ENCODE data around the gene NRIP3. TPM values are rescaled to one million over a fixed set of nuclear protein-coding genes. Genes with fewer than 3 reads are reported as not detected.

The NRIP3 gene
- total and polyA plus RNA-seq, 4 donors, result under 0.01 to 1.0 (median 0.07) TPM; not detected in 1

DNA sequence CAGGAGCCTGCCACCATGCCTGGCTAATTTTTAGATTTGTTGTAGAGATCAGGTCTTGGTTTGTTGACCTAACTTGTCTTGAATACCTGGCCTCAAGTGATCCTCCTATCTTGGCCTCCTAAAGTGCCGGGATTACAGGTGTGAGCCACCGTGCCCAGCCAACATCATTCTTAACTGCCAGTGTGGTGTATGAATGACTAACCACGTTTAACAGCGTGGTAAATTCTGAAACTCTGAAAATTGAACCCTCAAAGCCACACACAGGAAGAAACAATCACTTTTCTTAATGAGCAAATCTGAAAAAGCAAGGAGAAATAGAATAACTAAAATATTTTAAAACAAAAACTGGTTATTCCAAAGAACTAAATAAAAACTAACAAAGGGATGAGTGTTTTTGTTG, 46.9 kb downstream of the NRIP3 start:
- TF ChIP-seq RXRA (IDR thresholded peaks at IDR 0.05) (no peak), JUND (IDR thresholded peaks at IDR 0.05) (no peak), RAD21 (IDR thresholded peaks at IDR 0.05) (no peak), SP1 (IDR thresholded peaks at IDR 0.05) (no peak)
- TF ChIP-seq, protein P1, sequence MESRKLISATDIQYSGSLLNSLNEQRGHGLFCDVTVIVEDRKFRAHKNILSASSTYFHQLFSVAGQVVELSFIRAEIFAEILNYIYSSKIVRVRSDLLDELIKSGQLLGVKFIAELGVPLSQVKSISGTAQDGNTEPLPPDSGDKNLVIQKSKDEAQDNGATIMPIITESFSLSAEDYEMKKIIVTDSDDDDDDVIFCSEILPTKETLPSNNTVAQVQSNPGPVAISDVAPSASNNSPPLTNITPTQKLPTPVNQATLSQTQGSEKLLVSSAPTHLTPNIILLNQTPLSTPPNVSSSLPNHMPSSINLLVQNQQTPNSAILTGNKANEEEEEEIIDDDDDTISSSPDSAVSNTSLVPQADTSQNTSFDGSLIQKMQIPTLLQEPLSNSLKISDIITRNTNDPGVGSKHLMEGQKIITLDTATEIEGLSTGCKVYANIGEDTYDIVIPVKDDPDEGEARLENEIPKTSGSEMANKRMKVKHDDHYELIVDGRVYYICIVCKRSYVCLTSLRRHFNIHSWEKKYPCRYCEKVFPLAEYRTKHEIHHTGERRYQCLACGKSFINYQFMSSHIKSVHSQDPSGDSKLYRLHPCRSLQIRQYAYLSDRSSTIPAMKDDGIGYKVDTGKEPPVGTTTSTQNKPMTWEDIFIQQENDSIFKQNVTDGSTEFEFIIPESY (IDR thresholded peaks at IDR 0.05), result no peak
- H3K27me3 ChIP-seq (ENCODE audit: control insufficient read depth in 4 of 4, insufficient read depth in 4 of 4, low read length in 3 of 4), result no peaks in the 10 kb centered on the region
- H3K27ac ChIP-seq (ENCODE audit: low read depth in 1 of 2, low read length in 2 of 2), result no peak overlapping the region
- WGBS, result 90% methylated on average over 4 of the region's 4 CpGs
- peaks cover 4 to 33% (median 19%) of the 10 kb centered on the region in 4 donors for H3K36me3 ChIP-seq (ENCODE audit: control insufficient read depth in 4 of 4, insufficient read depth in 3 of 4, low read depth in 1 of 4, low read length in 3 of 4)
- H3K9ac ChIP-seq (ENCODE audit: low read depth in 1 of 2, low read length in 2 of 2), result no peak overlapping the region
- H3K9me3 ChIP-seq (ENCODE audit: control insufficient read depth in 4 of 4, low read length in 3 of 4), result no peaks in the 10 kb centered on the region
- H3K4me1 ChIP-seq (ENCODE audit: control insufficient read depth in 4 of 4, insufficient read depth in 4 of 4, low read length in 3 of 4), result peaks cover 1 to 8% (median 6%) of the 10 kb centered on the region in 4 donors
- DNase-seq (ENCODE audit: low spot score), result no peak
- no peak overlapping the region for H3K4me3 ChIP-seq (ENCODE audit: low read depth in 1 of 3, low read length in 3 of 3)

DNA sequence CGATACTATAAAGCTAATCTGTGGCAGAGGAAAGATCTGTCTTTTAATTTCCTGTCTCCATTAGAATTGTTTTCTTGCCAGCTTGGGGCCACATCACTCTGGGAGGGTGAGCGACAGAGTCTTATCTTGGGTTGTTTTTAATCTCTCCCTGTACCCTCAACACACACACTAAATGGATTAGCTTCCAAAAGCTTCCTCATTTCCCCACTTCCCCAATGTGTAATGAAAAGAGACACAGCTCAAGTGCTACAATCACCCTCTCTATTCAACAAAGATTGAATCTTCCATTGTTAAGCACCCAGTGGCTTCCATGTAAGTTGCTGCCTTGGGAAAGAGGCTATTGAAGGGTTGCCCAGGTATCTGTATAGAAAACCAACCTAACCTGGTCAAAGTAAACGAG, 54.9 kb downstream of the NRIP3 start:
- H3K9ac ChIP-seq (ENCODE audit: low read depth in 1 of 2, low read length in 2 of 2), result no peak overlapping the region
- DNase-seq (ENCODE audit: low spot score), result no peak
- no peak for TF ChIP-seq JUND (IDR thresholded peaks at IDR 0.05)
- TF ChIP-seq, protein P1 (IDR thresholded peaks at IDR 0.05), result no peak
- TF ChIP-seq TAF1 (conservative IDR thresholded peaks at IDR 0.05), result no peak
- no peak for TF ChIP-seq FOXA2 (IDR thresholded peaks at IDR 0.05)
- no peak for TF ChIP-seq NR2F2 (IDR thresholded peaks at IDR 0.05)
- no peak for TF ChIP-seq RXRA (IDR thresholded peaks at IDR 0.05)
- TF ChIP-seq HNF4G (IDR thresholded peaks at IDR 0.05), result no peak
- TF ChIP-seq, protein P2, sequence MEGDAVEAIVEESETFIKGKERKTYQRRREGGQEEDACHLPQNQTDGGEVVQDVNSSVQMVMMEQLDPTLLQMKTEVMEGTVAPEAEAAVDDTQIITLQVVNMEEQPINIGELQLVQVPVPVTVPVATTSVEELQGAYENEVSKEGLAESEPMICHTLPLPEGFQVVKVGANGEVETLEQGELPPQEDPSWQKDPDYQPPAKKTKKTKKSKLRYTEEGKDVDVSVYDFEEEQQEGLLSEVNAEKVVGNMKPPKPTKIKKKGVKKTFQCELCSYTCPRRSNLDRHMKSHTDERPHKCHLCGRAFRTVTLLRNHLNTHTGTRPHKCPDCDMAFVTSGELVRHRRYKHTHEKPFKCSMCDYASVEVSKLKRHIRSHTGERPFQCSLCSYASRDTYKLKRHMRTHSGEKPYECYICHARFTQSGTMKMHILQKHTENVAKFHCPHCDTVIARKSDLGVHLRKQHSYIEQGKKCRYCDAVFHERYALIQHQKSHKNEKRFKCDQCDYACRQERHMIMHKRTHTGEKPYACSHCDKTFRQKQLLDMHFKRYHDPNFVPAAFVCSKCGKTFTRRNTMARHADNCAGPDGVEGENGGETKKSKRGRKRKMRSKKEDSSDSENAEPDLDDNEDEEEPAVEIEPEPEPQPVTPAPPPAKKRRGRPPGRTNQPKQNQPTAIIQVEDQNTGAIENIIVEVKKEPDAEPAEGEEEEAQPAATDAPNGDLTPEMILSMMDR (IDR thresholded peaks at IDR 0.05; ENCODE audit: low read depth, low read length, missing input control), result no peak
- TF ChIP-seq GABPA (IDR thresholded peaks at IDR 0.05 in 1 of 2, conservative IDR thresholded peaks at IDR 0.05 in 1 of 2), result no peak
- no peaks in the 10 kb centered on the region for H3K27me3 ChIP-seq (ENCODE audit: control insufficient read depth in 4 of 4, insufficient read depth in 4 of 4, low read length in 3 of 4)
- H3K27ac ChIP-seq (ENCODE audit: low read depth in 1 of 2, low read length in 2 of 2), result no peak overlapping the region
- H3K36me3 ChIP-seq (ENCODE audit: control insufficient read depth in 4 of 4, insufficient read depth in 3 of 4, low read depth in 1 of 4, low read length in 3 of 4), result peaks cover 5 to 44% (median 35%) of the 10 kb centered on the region in 4 donors
- H3K9me3 ChIP-seq (ENCODE audit: control insufficient read depth in 4 of 4, low read length in 3 of 4), result no peaks in the 10 kb centered on the region
- no peaks in the 10 kb centered on the region for H3K4me1 ChIP-seq (ENCODE audit: control insufficient read depth in 4 of 4, insufficient read depth in 4 of 4, low read length in 3 of 4)
- H3K4me3 ChIP-seq (ENCODE audit: low read depth in 1 of 3, low read length in 3 of 3), result no peak overlapping the region
- WGBS, result 69% methylated on average over 3 of the region's 3 CpGs

DNA sequence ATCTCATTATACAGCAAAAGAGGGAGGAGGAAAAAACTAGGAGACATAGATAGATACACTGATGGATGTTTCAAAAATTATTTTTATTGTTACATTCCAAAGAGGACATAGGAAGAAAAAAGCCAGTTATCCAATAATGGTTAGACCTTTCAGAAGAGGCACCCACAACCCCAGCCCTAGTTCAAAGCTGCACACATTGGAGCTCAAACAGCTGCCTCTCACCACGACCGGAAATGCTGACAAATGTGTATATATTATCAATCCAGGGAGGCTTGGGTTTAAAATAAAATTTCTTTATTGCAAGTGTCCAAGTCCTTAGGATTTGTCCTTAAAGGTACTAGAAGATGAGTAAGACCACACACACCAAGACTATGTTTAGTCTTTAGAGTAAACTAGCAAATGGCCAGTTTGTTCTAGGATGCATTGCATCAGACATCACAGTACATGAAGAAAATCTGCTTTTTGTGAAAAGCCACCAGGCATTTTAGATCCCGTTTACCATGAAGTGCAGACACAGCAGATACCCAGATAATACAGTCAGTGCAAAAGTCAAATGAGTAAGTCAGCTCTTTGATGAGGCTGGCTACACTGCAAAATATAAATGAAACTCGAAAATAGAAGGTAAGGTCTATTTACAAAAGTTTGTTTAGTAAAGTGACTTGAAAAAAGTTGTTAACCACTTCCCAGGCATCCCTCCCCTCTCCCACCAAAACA, 56.4 kb downstream of the NRIP3 start:
- peaks cover 4 to 31% (median 24%) of the 10 kb centered on the region in 4 donors for H3K36me3 ChIP-seq (ENCODE audit: control insufficient read depth in 4 of 4, insufficient read depth in 3 of 4, low read depth in 1 of 4, low read length in 3 of 4)
- no peaks in the 10 kb centered on the region for H3K9me3 ChIP-seq (ENCODE audit: control insufficient read depth in 4 of 4, low read length in 3 of 4)
- no peak overlapping the region for H3K4me3 ChIP-seq (ENCODE audit: low read depth in 1 of 3, low read length in 3 of 3)
- WGBS, result 73% methylated on average over 4 of the region's 4 CpGs
- no peak for TF ChIP-seq GABPA (IDR thresholded peaks at IDR 0.05 in 1 of 2, conservative IDR thresholded peaks at IDR 0.05 in 1 of 2)
- no peak for TF ChIP-seq TAF1 (conservative IDR thresholded peaks at IDR 0.05)
- no peak for TF ChIP-seq FOXA1 (IDR thresholded peaks at IDR 0.05)
- TF ChIP-seq, protein P3, sequence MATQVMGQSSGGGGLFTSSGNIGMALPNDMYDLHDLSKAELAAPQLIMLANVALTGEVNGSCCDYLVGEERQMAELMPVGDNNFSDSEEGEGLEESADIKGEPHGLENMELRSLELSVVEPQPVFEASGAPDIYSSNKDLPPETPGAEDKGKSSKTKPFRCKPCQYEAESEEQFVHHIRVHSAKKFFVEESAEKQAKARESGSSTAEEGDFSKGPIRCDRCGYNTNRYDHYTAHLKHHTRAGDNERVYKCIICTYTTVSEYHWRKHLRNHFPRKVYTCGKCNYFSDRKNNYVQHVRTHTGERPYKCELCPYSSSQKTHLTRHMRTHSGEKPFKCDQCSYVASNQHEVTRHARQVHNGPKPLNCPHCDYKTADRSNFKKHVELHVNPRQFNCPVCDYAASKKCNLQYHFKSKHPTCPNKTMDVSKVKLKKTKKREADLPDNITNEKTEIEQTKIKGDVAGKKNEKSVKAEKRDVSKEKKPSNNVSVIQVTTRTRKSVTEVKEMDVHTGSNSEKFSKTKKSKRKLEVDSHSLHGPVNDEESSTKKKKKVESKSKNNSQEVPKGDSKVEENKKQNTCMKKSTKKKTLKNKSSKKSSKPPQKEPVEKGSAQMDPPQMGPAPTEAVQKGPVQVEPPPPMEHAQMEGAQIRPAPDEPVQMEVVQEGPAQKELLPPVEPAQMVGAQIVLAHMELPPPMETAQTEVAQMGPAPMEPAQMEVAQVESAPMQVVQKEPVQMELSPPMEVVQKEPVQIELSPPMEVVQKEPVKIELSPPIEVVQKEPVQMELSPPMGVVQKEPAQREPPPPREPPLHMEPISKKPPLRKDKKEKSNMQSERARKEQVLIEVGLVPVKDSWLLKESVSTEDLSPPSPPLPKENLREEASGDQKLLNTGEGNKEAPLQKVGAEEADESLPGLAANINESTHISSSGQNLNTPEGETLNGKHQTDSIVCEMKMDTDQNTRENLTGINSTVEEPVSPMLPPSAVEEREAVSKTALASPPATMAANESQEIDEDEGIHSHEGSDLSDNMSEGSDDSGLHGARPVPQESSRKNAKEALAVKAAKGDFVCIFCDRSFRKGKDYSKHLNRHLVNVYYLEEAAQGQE (IDR thresholded peaks at IDR 0.05), result no peak
- TF ChIP-seq SP1 (IDR thresholded peaks at IDR 0.05), result no peak
- no peak for TF ChIP-seq RAD21 (IDR thresholded peaks at IDR 0.05)
- no peaks in the 10 kb centered on the region for H3K27me3 ChIP-seq (ENCODE audit: control insufficient read depth in 4 of 4, insufficient read depth in 4 of 4, low read length in 3 of 4)
- DNase-seq (ENCODE audit: low spot score), result no peak
- no peak overlapping the region for H3K27ac ChIP-seq (ENCODE audit: low read depth in 1 of 2, low read length in 2 of 2)
- H3K4me1 ChIP-seq (ENCODE audit: control insufficient read depth in 4 of 4, insufficient read depth in 4 of 4, low read length in 3 of 4), result no peaks in the 10 kb centered on the region
- no peak overlapping the region for H3K9ac ChIP-seq (ENCODE audit: low read depth in 1 of 2, low read length in 2 of 2)

Data from liver (tissue), 9 donors.